Glutamatergic neuron (in vitro differentiated cells): ENCODE data around the gene PAIP1. TPM values are rescaled to one million over a fixed set of nuclear protein-coding genes. Genes with fewer than 3 reads are reported as not detected.

Experiments used
- DNase-seq: peaks from one replicate; pipeline ENCODE4 v3.0.0; 2022
- H3K27ac Mint-ChIP-seq: one replicate; pipeline ENCODE4 v1.8.0; 2020; ENCODE audit warnings: mild to moderate bottlenecking, mixed read lengths, inconsistent platforms; ENCODE audit not compliant: unreplicated experiment
- H3K27me3 Mint-ChIP-seq: one replicate; pipeline ENCODE4 v1.8.0; 2020; ENCODE audit warnings: mild to moderate bottlenecking, moderate library complexity, mixed read lengths, inconsistent platforms; ENCODE audit not compliant: unreplicated experiment
- H3K36me3 Mint-ChIP-seq: one replicate; pipeline ENCODE4 v1.8.0; 2020; ENCODE audit warnings: mild to moderate bottlenecking, mixed read lengths, inconsistent platforms; ENCODE audit not compliant: unreplicated experiment
- H3K4me1 Mint-ChIP-seq: one replicate; pipeline ENCODE4 v1.8.0; 2020; ENCODE audit warnings: mild to moderate bottlenecking, low read depth, mixed read lengths, inconsistent platforms; ENCODE audit not compliant: unreplicated experiment
- H3K4me3 Mint-ChIP-seq: one replicate; pipeline ENCODE4 v1.8.0; 2020; ENCODE audit warnings: mild to moderate bottlenecking, mixed read lengths, inconsistent platforms; ENCODE audit not compliant: unreplicated experiment
- H3K9me3 Mint-ChIP-seq: one replicate; pipeline ENCODE4 v1.8.0; 2020; ENCODE audit warnings: mild to moderate bottlenecking, moderate library complexity, mixed read lengths, inconsistent platforms; ENCODE audit not compliant: unreplicated experiment
- total RNA-seq: library from RNA; stranded (reverse); fragmentation: NEBNext Ultra II Directional; extraction: Animal tissue kit (Norgen Biotek cat#: 25700); gene quantifications from one replicate; pipeline ENCODE4 v1.2.1, GENCODE V29; 2021; ENCODE audit not compliant: unreplicated experiment
- TF ChIP-seq, protein P1 (sequence below): fragments of 200-600 bp; sonication (generic); IDR thresholded peaks from one replicate; pipeline ENCODE4 v1.5.0; 2021; ENCODE audit not compliant: partially characterized antibody, unreplicated experiment

Gene PAIP1
- total RNA-seq, 1 donor from 2014 or later, result 127 TPM

DNA sequence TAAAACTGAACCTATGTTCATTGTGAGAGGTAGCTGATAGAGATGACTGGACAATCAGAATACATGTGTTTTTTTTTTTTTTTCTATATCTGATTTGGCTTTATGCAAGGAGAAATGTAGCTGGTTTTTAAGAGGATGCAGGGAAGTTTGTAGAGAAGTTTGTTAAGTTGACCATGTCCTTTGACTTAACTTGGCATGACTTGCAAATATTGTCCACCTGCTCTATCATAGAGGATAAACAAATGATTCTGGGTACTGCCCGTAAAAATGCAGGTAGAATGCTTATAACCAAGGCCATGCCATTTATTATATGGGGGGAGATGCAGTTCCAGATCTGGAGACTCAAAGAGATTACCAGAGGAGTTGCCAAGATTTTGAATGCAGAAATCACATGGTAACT, 32.4 kb upstream of the PAIP1 start:
- Mint-ChIP-seq H3K27ac (no peak overlapping the region), H3K4me3 (no peak overlapping the region), H3K9me3 (peaks cover 2% of the 10 kb centered on the region), H3K27me3 (no peaks in the 10 kb centered on the region), H3K36me3 (peaks cover 4% of the 10 kb centered on the region), H3K4me1 (no peaks in the 10 kb centered on the region)
- DNase-seq, result no peak
- TF ChIP-seq, protein P1, sequence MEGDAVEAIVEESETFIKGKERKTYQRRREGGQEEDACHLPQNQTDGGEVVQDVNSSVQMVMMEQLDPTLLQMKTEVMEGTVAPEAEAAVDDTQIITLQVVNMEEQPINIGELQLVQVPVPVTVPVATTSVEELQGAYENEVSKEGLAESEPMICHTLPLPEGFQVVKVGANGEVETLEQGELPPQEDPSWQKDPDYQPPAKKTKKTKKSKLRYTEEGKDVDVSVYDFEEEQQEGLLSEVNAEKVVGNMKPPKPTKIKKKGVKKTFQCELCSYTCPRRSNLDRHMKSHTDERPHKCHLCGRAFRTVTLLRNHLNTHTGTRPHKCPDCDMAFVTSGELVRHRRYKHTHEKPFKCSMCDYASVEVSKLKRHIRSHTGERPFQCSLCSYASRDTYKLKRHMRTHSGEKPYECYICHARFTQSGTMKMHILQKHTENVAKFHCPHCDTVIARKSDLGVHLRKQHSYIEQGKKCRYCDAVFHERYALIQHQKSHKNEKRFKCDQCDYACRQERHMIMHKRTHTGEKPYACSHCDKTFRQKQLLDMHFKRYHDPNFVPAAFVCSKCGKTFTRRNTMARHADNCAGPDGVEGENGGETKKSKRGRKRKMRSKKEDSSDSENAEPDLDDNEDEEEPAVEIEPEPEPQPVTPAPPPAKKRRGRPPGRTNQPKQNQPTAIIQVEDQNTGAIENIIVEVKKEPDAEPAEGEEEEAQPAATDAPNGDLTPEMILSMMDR, result no peak

DNA sequence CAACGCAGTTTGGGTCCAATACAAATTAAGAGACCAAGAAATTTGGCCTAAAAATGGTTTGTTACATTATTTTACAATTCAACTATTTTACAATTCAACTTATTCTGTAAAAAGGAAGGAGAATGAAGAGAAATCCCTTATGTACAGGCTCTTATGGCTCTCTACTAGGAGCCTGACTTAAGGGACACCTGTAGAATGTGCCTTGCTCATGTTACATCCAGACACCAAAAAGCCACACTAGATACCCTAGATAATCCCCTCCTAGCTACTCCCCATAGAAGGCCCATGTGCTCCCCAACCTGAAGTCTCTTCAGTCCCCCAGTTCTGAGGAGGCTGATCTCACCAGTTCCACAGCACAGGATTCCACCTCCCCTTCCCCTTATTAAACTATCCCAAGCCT, 32.0 kb upstream of the PAIP1 start:
- peaks cover 2% of the 10 kb centered on the region for H3K9me3 Mint-ChIP-seq
- no peaks in the 10 kb centered on the region for H3K27me3 Mint-ChIP-seq
- H3K4me3 Mint-ChIP-seq, result no peak overlapping the region
- no peak for DNase-seq
- no peak overlapping the region for H3K27ac Mint-ChIP-seq
- H3K36me3 Mint-ChIP-seq, result peaks cover 4% of the 10 kb centered on the region
- TF ChIP-seq, protein P1, result no peak
- H3K4me1 Mint-ChIP-seq, result no peaks in the 10 kb centered on the region

DNA sequence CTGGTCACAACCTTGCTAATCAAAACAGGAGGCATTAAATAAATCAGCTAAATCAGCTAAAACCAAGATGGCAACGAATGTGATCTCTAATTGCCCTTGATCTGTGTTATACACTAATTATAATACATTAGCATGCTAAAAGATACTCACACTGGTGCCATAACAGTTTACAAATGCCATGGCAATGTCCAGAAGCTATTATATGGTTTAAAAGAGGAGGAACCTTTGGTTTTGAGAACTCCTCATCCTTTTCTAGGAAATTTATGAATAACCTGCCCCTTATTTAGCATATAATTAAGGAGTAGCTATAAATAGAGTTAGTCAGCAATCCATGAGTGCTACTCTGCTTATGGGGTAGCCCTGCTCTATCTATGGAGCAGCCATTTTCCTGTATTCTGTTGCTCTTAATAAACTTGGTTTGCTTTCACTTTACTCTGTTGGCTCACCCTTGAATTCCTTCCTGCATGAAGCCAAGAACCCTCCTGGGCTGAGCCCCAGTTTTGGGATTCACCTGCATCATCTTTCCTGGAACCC, 27.4 kb upstream of the PAIP1 start:
- H3K36me3 Mint-ChIP-seq, result peaks cover 4% of the 10 kb centered on the region
- H3K27me3 Mint-ChIP-seq, result no peaks in the 10 kb centered on the region
- no peak overlapping the region for H3K4me3 Mint-ChIP-seq
- TF ChIP-seq, protein P1, result no peak
- no peak for DNase-seq
- peaks cover 1% of the 10 kb centered on the region for H3K9me3 Mint-ChIP-seq
- peaks cover 15% of the 10 kb centered on the region for H3K4me1 Mint-ChIP-seq
- no peak overlapping the region for H3K27ac Mint-ChIP-seq

DNA sequence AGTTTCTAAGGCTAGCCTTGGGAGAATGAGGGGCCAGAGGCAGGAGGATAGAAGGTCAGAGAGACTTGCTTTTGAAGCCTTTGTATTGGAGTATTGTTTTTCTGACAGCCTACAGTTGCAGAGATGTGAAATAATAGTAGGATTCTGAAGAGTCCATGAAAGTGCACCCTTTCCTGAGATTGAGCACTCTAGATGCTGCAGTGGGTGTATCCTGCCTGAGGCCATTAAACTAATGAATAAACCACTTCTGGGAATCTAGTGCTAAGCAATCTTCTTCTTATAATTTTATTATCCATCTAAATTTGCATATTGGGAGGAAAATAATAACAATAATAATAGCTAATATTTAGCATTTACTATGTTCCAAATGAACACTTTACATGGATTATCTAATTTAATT, 26.8 kb upstream of the PAIP1 start:
- TF ChIP-seq, protein P1, result no peak
- H3K27ac Mint-ChIP-seq, result no peak overlapping the region
- H3K9me3 Mint-ChIP-seq, result peaks cover 1% of the 10 kb centered on the region
- H3K27me3 Mint-ChIP-seq, result no peaks in the 10 kb centered on the region
- H3K36me3 Mint-ChIP-seq, result peaks cover 3% of the 10 kb centered on the region
- H3K4me1 Mint-ChIP-seq, result peaks cover 15% of the 10 kb centered on the region
- DNase-seq, result no peak
- no peak overlapping the region for H3K4me3 Mint-ChIP-seq

DNA sequence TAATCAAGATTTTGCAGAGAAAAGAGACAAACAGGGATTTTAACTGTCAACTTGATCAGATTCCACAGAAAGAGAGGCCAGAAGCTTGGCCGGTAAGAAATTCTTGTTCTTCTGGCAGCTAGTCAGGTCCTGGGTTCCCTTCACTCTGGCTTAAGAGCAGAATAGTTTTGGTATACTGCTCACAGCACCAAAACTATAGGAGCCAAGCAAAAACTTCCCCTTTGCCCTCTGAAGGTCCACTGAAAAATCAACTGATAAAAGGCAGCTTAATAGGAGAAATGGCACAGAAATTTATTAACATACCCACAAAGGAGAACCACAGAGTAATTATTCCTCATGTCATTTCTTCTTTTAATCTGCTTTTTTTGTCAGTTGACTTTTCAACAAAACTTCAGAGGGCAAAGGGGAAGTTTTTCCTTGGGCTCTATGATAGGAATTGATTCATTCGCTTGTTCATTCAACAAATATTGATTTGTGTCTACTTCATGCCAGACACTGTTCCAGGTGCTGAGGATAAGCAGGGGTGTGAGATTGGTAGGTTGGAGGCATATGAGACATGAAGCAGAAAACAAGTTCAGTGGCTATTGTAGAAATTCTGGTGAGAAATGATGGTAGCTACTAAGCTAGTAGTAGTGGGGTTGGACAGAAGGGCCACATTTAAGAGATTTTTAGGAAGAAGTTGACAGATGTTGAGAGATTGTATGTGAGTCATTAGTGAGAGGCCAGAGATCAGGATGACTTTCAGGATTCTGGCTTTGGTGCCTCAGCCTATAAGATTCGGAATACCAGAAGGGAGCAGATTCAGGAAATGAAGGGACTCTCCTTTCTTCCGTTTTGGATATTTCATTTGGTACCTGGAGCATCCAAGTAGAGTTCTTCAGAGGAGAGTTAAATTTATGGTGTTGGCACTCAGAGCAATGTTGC, 25.5 kb upstream of the PAIP1 start:
- Mint-ChIP-seq H3K27me3 (no peaks in the 10 kb centered on the region), H3K27ac (no peak overlapping the region), H3K36me3 (no peaks in the 10 kb centered on the region), H3K4me1 (peaks cover 15% of the 10 kb centered on the region), H3K4me3 (no peak overlapping the region), H3K9me3 (peaks cover 1% of the 10 kb centered on the region)
- no peak for DNase-seq
- TF ChIP-seq, protein P1, result no peak
